Mammary epithelial cell (primary cell): ENCODE data around the gene MIOX.

Source experiments
- CTCF ChIP-seq, 2 donors: IDR thresholded peaks in 1 of 2; conservative IDR thresholded peaks in 1 of 2; 2 replicates each; pipeline ENCODE4 v1.5.1; 2011 to 2012; ENCODE audit warnings: inconsistent platforms in 2 of 2, low read length in 2 of 2, mild to moderate bottlenecking in 2 of 2, control low read depth in 1 of 2, low read depth in 1 of 2; ENCODE audit not compliant: insufficient read depth in 1 of 2; ENCODE audit errors: extremely low read depth in 1 of 2
- EZH2 ChIP-seq: IDR thresholded peaks from 2 replicates; pipeline ENCODE4 v1.6.1; 2012; ENCODE audit warnings: low read length, inconsistent platforms, borderline replicate concordance

GRCh38 chr22:50502096-50502495 lies 15.4 kb downstream of the MIOX start:
- TF ChIP-seq CTCF (conservative IDR thresholded peaks at IDR 0.05 in 1 of 2, IDR thresholded peaks at IDR 0.05 in 1 of 2; ENCODE audit: extremely low read depth in 1 of 2, insufficient read depth in 1 of 2, low read depth in 1 of 2, low read length in 2 of 2) (no peak), EZH2 (no peak)
